Heart left ventricle (tissue), 13 donors: ENCODE results near the gene DDN.

Source experiments
- CTCF ChIP-seq, 12 donors: fragments of 200-600 bp; sonication (generic) in 4 of 12; IDR thresholded peaks; one replicate each; pipeline versions ENCODE4 v1.5.0 to v1.8.0; 2018 to 2022; ENCODE audit warnings: antibody characterized with exemption in 12 of 12, mild to moderate bottlenecking in 5 of 12
- POLR2A ChIP-seq, 2 donors: fragments of 450-650 bp; IDR thresholded peaks; one replicate each; pipeline ENCODE4 v1.6.1; 2017; ENCODE audit warnings: antibody characterized with exemption in 2 of 2, mild to moderate bottlenecking in 2 of 2, moderate library complexity in 2 of 2
- donor health status: ischemic (EF 13 %, LVEDD 7.1; RV severe dilation, severe dysfunction).
- donor health status: DM: no; HTN: yes; CAD: no.
- donor health status: DM: no; HTN: no; CAD: no.
- donor health status: ischemic (EF 25% LVEDD 6.9; RV normal size, moderate dysfunction).
- donor health status: ischemic (EF 25% LVEDD 5.7; RV mildly dilated, moderate dysfunction).
- donor health status: ischemic (EF 35%, LVEDD 5.7; RV mildly dilated, moderate dysfunction).
- donor health status: nonischemic (EF 11% LVEDD 7.7; RV severe dilation, severe dysfunction).
- donor health status: DM: yes; HTN: yes; CAD: no.
- donor health status: PGD.
- donor health status: ischemic (EF 29% LVEDD 5.4; RV normal size, mild dysfunction).
- donor health status: nonischemic (EF 23%, LVEDD 6.1; RV moderate dilation, normal function).

GRCh38 chr12:48954841-48955501 lies 44.2 kb downstream of the DDN start:
- TF ChIP-seq CTCF (IDR thresholded peaks at IDR 0.05) = no peak
- TF ChIP-seq POLR2A (IDR thresholded peaks at IDR 0.05) = no peak
